ENCODE results near the gene FBXO15. TPM values are rescaled to one million over a fixed set of nuclear protein-coding genes. Genes with fewer than 3 reads are reported as not detected.

FBXO15 gene
- total RNA-seq, 1 donor from 2014 or later, result 1.2 TPM

- no peak overlapping the region for H3K4me3 ChIP-seq (ENCODE audit: insufficient read depth, low read depth, low read length)
- no peak for TF ChIP-seq EZH2 (IDR thresholded peaks at IDR 0.05; ENCODE audit: insufficient read depth, low read length)
- peak overlapping the region; percentile 71 for H3K4me2 ChIP-seq (ENCODE audit: low read length)
- H3K9me3 Mint-ChIP-seq (ENCODE audit: unreplicated experiment), result peaks cover 3% of the 10 kb centered on the region
- H3K4me1 ChIP-seq (ENCODE audit: insufficient read depth, low read length), result peaks cover 3% of the 10 kb centered on the region
- peaks cover 7% of the 10 kb centered on the region for H3K4me1 Mint-ChIP-seq (ENCODE audit: low read depth, unreplicated experiment)
- H3K27me3 Mint-ChIP-seq (ENCODE audit: low read depth, unreplicated experiment), result no peaks in the 10 kb centered on the region
- no peaks in the 10 kb centered on the region for H3K36me3 ChIP-seq (ENCODE audit: insufficient read depth, low read length)
- H2AFZ ChIP-seq (ENCODE audit: low read depth, low read length), result no peak overlapping the region
- H3K27ac ChIP-seq (ENCODE audit: low read depth, low read length), result peak overlapping the region; percentile 2
- DNase-seq (ENCODE audit: low read depth), result no peak
- no peaks in the 10 kb centered on the region for H3K36me3 Mint-ChIP-seq (ENCODE audit: low read depth, unreplicated experiment)
- no peak for FAIRE-seq
- H3K9me3 ChIP-seq (ENCODE audit: insufficient read depth, low read depth, low read length), result no peaks in the 10 kb centered on the region
- no peaks in the 10 kb centered on the region for H3K79me2 ChIP-seq (ENCODE audit: insufficient read depth, low read length)
- H3K27ac Mint-ChIP-seq (ENCODE audit: unreplicated experiment), result no peak overlapping the region
- H4K20me1 ChIP-seq (ENCODE audit: insufficient read depth, low read length), result no peaks in the 10 kb centered on the region
- H3K4me3 Mint-ChIP-seq (ENCODE audit: unreplicated experiment), result no peak overlapping the region
- no peak overlapping the region for H3K9ac ChIP-seq (ENCODE audit: low read length)
- no peaks in the 10 kb centered on the region for H3K27me3 ChIP-seq (ENCODE audit: insufficient read depth, low read length)
Measured at GRCh38 chr18:74139411-74139810, 8.2 kb downstream of the FBXO15 start.

GRCh38 chr18:74137920-74138538 is 9.6 kb downstream of the FBXO15 start:
- H3K9me3 ChIP-seq (ENCODE audit: insufficient read depth, low read depth, low read length), result no peaks in the 10 kb centered on the region
- peaks cover 3% of the 10 kb centered on the region for H3K4me1 ChIP-seq (ENCODE audit: insufficient read depth, low read length)
- Mint-ChIP-seq H3K27ac (ENCODE audit: unreplicated experiment) (no peak overlapping the region), H3K36me3 (ENCODE audit: low read depth, unreplicated experiment) (no peaks in the 10 kb centered on the region), H3K9me3 (ENCODE audit: unreplicated experiment) (peaks cover 8% of the 10 kb centered on the region), H3K27me3 (ENCODE audit: low read depth, unreplicated experiment) (no peaks in the 10 kb centered on the region), H3K4me1 (ENCODE audit: low read depth, unreplicated experiment) (peaks cover 7% of the 10 kb centered on the region), H3K4me3 (ENCODE audit: unreplicated experiment) (no peak overlapping the region)
- DNase-seq (ENCODE audit: low read depth) (no peak), FAIRE-seq (no peak)
- H3K36me3 ChIP-seq (ENCODE audit: insufficient read depth, low read length), result no peaks in the 10 kb centered on the region
- H3K27ac ChIP-seq (ENCODE audit: low read depth, low read length), result no peak overlapping the region
- no peak overlapping the region for H3K9ac ChIP-seq (ENCODE audit: low read length)
- H3K4me2 ChIP-seq (ENCODE audit: low read length), result no peak overlapping the region
- H2AFZ ChIP-seq (ENCODE audit: low read depth, low read length), result no peak overlapping the region
- H3K27me3 ChIP-seq (ENCODE audit: insufficient read depth, low read length), result no peaks in the 10 kb centered on the region
- H3K4me3 ChIP-seq (ENCODE audit: insufficient read depth, low read depth, low read length), result no peak overlapping the region
- no peaks in the 10 kb centered on the region for H3K79me2 ChIP-seq (ENCODE audit: insufficient read depth, low read length)
- TF ChIP-seq EZH2 (IDR thresholded peaks at IDR 0.05; ENCODE audit: insufficient read depth, low read length), result no peak
- TF ChIP-seq CTCF (IDR thresholded peaks at IDR 0.05; ENCODE audit: insufficient read depth, low read depth, low read length), result no peak
- H4K20me1 ChIP-seq (ENCODE audit: insufficient read depth, low read length), result no peaks in the 10 kb centered on the region

GRCh38 chr18:74132201-74132600 is 15.4 kb downstream of the FBXO15 start:
- Mint-ChIP-seq H3K4me3 (ENCODE audit: unreplicated experiment) (no peak overlapping the region), H3K27ac (ENCODE audit: unreplicated experiment) (no peak overlapping the region), H3K27me3 (ENCODE audit: low read depth, unreplicated experiment) (no peaks in the 10 kb centered on the region), H3K36me3 (ENCODE audit: low read depth, unreplicated experiment) (no peaks in the 10 kb centered on the region), H3K9me3 (ENCODE audit: unreplicated experiment) (peaks cover 5% of the 10 kb centered on the region), H3K4me1 (ENCODE audit: low read depth, unreplicated experiment) (no peaks in the 10 kb centered on the region)
- H3K9me3 ChIP-seq (ENCODE audit: insufficient read depth, low read depth, low read length), result no peaks in the 10 kb centered on the region
- no peak overlapping the region for H2AFZ ChIP-seq (ENCODE audit: low read depth, low read length)
- TF ChIP-seq CTCF (IDR thresholded peaks at IDR 0.05; ENCODE audit: insufficient read depth, low read depth, low read length), result no peak
- TF ChIP-seq EZH2 (IDR thresholded peaks at IDR 0.05; ENCODE audit: insufficient read depth, low read length), result no peak
- no peak overlapping the region for H3K4me3 ChIP-seq (ENCODE audit: insufficient read depth, low read depth, low read length)
- H3K27me3 ChIP-seq (ENCODE audit: insufficient read depth, low read length), result no peaks in the 10 kb centered on the region
- no peaks in the 10 kb centered on the region for H3K79me2 ChIP-seq (ENCODE audit: insufficient read depth, low read length)
- no peak for FAIRE-seq
- no peak overlapping the region for H3K9ac ChIP-seq (ENCODE audit: low read length)
- no peaks in the 10 kb centered on the region for H4K20me1 ChIP-seq (ENCODE audit: insufficient read depth, low read length)
- no peak overlapping the region for H3K4me2 ChIP-seq (ENCODE audit: low read length)
- H3K4me1 ChIP-seq (ENCODE audit: insufficient read depth, low read length), result no peaks in the 10 kb centered on the region
- no peak overlapping the region for H3K27ac ChIP-seq (ENCODE audit: low read depth, low read length)
- DNase-seq (ENCODE audit: low read depth), result no peak
- H3K36me3 ChIP-seq (ENCODE audit: insufficient read depth, low read length), result no peaks in the 10 kb centered on the region

Data from astrocyte (in vitro differentiated cells and primary cell).